CD4-positive, alpha-beta T cell treated with Interleukin-6 for 4 hours (primary cell): ENCODE measurements around the gene NLRC4.
"Not testable (repeated sequence)": the region's sequence is repeated elsewhere in the genome, so short reads cannot be mapped to it uniquely, and the experiment has no call there.

Source experiments
- DNase-seq: peaks from one replicate; pipeline ENCODE4 v3.0.0-alpha.2; 2020; ENCODE audit warnings: mixed read lengths

Gene NLRC4

GRCh38 chr2:32264422-32265105 lies at the start of gene NLRC4:
Gene NLRC4, minus strand, starts transcription at chr2:32264886. Its CDS starts 8,111 bp downstream, at chr2:32256775.
- DNase-seq: no peak

GRCh38 chr2:32310577-32310976 lies 45.9 kb upstream of the NLRC4 start:
- no peak for DNase-seq

- DNase-seq: not testable (repeated sequence)
Observed at GRCh38 chr2:32293966-32294562, 29.4 kb upstream of the NLRC4 start.

- not testable (repeated sequence) for DNase-seq
Observed at GRCh38 chr2:32293493-32293892, 28.8 kb upstream of the NLRC4 start.

- DNase-seq: no peak
Observed at GRCh38 chr2:32291746-32292145, 27.1 kb upstream of the NLRC4 start.

- DNase-seq: no peak
Observed at GRCh38 chr2:32290000-32290339, 25.3 kb upstream of the NLRC4 start.

GRCh38 chr2:32289165-32289999 lies 24.7 kb upstream of the NLRC4 start:
- DNase-seq: no peak

GRCh38 chr2:32284321-32284720 lies 19.6 kb upstream of the NLRC4 start:
- no peak for DNase-seq

GRCh38 chr2:32278478-32278853 lies 13.8 kb upstream of the NLRC4 start:
- no peak for DNase-seq

GRCh38 chr2:32277674-32278477 lies 13.2 kb upstream of the NLRC4 start, which contains the start of gene YIPF4:
Gene YIPF4, plus strand, starts transcription at chr2:32277904. Its CDS starts 252 bp downstream, at chr2:32278156.
- peak; percentile 84 for DNase-seq

GRCh38 chr2:32277363-32277673 lies 12.6 kb upstream of the NLRC4 start:
- DNase-seq: no peak

- not testable (repeated sequence) for DNase-seq
Observed at GRCh38 chr2:32275790-32276189, 11.1 kb upstream of the NLRC4 start.

- no peak for DNase-seq
Observed at GRCh38 chr2:32274289-32274688, 9.6 kb upstream of the NLRC4 start.

GRCh38 chr2:32272279-32272678 lies 7.6 kb upstream of the NLRC4 start:
- DNase-seq: no peak

GRCh38 chr2:32271063-32271462 lies 6.4 kb upstream of the NLRC4 start:
- no peak for DNase-seq

- DNase-seq: no peak
Observed at GRCh38 chr2:32262105-32262504, 2.6 kb downstream of the NLRC4 start.

GRCh38 chr2:32260376-32260775 lies 4.3 kb downstream of the NLRC4 start:
- DNase-seq: no peak

- no peak for DNase-seq
Observed at GRCh38 chr2:32258242-32258641, 6.4 kb downstream of the NLRC4 start.

- DNase-seq: no peak
Observed at GRCh38 chr2:32250290-32250689, 14.4 kb downstream of the NLRC4 start.

- DNase-seq: no peak
Observed at GRCh38 chr2:32249731-32250236, 14.9 kb downstream of the NLRC4 start.

GRCh38 chr2:32248299-32248698 lies 16.4 kb downstream of the NLRC4 start:
- DNase-seq: no peak

- no peak for DNase-seq
Observed at GRCh38 chr2:32246911-32247310, 17.8 kb downstream of the NLRC4 start.

GRCh38 chr2:32242331-32242730 lies 22.4 kb downstream of the NLRC4 start:
- no peak for DNase-seq
